NT2/D1 (cell line): ENCODE measurements around the gene SPTLC2.

Experiments used
- DNase-seq: peaks from one replicate; pipeline ENCODE4 v3.0.0-alpha.2; 2011; ENCODE audit warnings: low read depth, low spot score
- H3K27me3 ChIP-seq: 2 replicates; pipeline ENCODE4 v1.6.0; 2011; ENCODE audit warnings: mild to moderate bottlenecking; ENCODE audit not compliant: insufficient read length, insufficient read depth
- H3K36me3 ChIP-seq: 2 replicates; pipeline ENCODE4 v1.6.1; 2011; ENCODE audit warnings: mild to moderate bottlenecking, low read length, mixed read lengths; ENCODE audit not compliant: insufficient read depth, insufficient read length
- H3K4me1 ChIP-seq: 2 replicates; pipeline ENCODE4 v1.5.1; 2011; ENCODE audit not compliant: insufficient read depth, insufficient read length
- H3K4me3 ChIP-seq: 2 replicates; pipeline ENCODE4 v1.5.1; 2011; ENCODE audit warnings: low read depth; ENCODE audit not compliant: insufficient read length
- H3K9ac ChIP-seq: 2 replicates; pipeline ENCODE4 v1.6.0; 2011; ENCODE audit warnings: low read depth; ENCODE audit not compliant: insufficient read length
- H3K9me3 ChIP-seq: 2 replicates; pipeline ENCODE4 v1.5.1; 2011; ENCODE audit warnings: mild to moderate bottlenecking, low read length; ENCODE audit not compliant: insufficient read depth
- SUZ12 ChIP-seq: IDR thresholded peaks from 2 replicates; pipeline ENCODE4 v1.6.1; 2011; ENCODE audit not compliant: insufficient read length, insufficient read depth; ENCODE audit errors: extremely low read depth
- YY1 ChIP-seq: IDR thresholded peaks from 2 replicates; pipeline ENCODE4 v1.6.1; 2011; ENCODE audit not compliant: insufficient read length, insufficient read depth
- ZNF274 ChIP-seq: IDR thresholded peaks from 2 replicates; pipeline ENCODE4 v1.6.1; 2011; ENCODE audit warnings: mild to moderate bottlenecking, low read depth, low read length

SPTLC2 gene

GRCh38 chr14:77649326-77649725, 32.9 kb upstream of the SPTLC2 start:
- DNase-seq, result no peak
- TF ChIP-seq SUZ12, result no peak
- no peak for TF ChIP-seq ZNF274
- TF ChIP-seq YY1, result no peak
- H3K9me3 ChIP-seq, result no peaks in the 10 kb centered on the region

DNA sequence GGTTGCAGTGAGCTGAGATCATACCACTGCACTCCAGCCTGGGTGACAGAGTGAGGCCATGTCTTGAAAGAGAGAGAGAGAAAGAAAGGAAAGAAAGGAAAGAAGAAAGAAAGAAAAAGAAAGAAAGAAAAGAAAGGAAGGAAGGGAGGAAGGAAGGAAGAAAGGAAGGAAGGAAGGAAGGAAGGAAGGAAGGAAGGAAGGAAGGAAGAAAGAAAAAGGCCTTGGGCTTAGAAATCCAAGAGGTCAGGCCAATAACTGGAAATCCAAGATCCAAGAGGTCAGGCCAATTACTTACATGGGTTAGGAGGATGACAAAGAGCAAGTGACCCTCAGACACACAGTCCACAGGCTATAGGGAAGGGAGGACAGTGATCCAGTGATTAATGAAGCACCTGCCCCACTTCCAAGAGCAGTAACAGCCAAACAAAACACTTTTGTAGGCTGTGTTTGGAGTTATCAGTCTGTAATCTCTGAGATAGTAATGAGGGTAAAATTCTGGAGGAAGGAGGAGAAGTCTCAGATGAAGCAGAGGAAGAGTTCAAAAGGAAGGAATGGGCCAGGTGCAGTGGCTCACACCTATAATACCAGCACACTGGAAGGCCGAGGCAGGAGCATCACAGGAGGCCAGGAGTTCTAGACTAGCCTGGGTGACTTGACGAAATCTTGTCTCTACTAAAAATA, 32.2 kb upstream of the SPTLC2 start:
- Histone ChIP-seq H3K4me1 (no peaks in the 10 kb centered on the region), H3K9me3 (no peaks in the 10 kb centered on the region), H3K36me3 (no peaks in the 10 kb centered on the region), H3K9ac (no peak overlapping the region), H3K4me3 (no peak overlapping the region), H3K27me3 (no peaks in the 10 kb centered on the region)
- no peak for DNase-seq
- TF ChIP-seq SUZ12, result no peak
- no peak for TF ChIP-seq ZNF274
- TF ChIP-seq YY1, result no peak

More at GRCh38 chr14:77649326-77649725, 32.9 kb upstream of the SPTLC2 start:
- Histone ChIP-seq H3K4me3 (no peak overlapping the region), H3K36me3 (no peaks in the 10 kb centered on the region), H3K4me1 (no peaks in the 10 kb centered on the region), H3K9ac (no peak overlapping the region), H3K27me3 (no peaks in the 10 kb centered on the region)

- H3K27me3 ChIP-seq, result no peaks in the 10 kb centered on the region
- H3K9ac ChIP-seq, result no peak overlapping the region
- H3K4me3 ChIP-seq, result no peak overlapping the region
- no peaks in the 10 kb centered on the region for H3K4me1 ChIP-seq
- no peaks in the 10 kb centered on the region for H3K36me3 ChIP-seq
- no peak for TF ChIP-seq SUZ12
- TF ChIP-seq YY1, result no peak
- TF ChIP-seq ZNF274, result no peak
- H3K9me3 ChIP-seq, result no peaks in the 10 kb centered on the region
- DNase-seq, result no peak
Measured at GRCh38 chr14:77647853-77648252, 31.4 kb upstream of the SPTLC2 start.

DNA sequence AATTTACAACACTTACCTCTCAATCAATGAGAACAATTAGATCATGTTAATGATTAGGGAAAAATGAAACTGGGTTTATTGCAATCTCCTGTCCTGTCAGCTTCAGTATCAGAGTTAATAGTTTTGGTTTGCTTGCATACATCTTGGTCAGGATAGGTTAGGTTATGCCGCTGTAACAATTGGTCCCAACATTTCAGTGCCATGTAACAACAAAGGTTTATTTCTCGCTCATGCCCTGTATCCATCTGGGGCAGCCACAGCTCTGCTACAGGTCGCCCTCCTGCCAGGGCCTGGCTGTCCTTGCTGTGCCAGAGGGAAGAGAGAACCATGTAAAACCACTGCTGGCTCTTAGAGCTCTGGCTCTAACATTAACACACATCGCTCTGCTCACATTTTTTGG, 30.5 kb upstream of the SPTLC2 start:
- Histone ChIP-seq H3K4me3 (no peak overlapping the region), H3K9ac (no peak overlapping the region), H3K4me1 (no peaks in the 10 kb centered on the region), H3K27me3 (no peaks in the 10 kb centered on the region), H3K36me3 (no peaks in the 10 kb centered on the region), H3K9me3 (no peaks in the 10 kb centered on the region)
- DNase-seq, result no peak
- TF ChIP-seq ZNF274 (no peak), SUZ12 (no peak), YY1 (no peak)

DNA sequence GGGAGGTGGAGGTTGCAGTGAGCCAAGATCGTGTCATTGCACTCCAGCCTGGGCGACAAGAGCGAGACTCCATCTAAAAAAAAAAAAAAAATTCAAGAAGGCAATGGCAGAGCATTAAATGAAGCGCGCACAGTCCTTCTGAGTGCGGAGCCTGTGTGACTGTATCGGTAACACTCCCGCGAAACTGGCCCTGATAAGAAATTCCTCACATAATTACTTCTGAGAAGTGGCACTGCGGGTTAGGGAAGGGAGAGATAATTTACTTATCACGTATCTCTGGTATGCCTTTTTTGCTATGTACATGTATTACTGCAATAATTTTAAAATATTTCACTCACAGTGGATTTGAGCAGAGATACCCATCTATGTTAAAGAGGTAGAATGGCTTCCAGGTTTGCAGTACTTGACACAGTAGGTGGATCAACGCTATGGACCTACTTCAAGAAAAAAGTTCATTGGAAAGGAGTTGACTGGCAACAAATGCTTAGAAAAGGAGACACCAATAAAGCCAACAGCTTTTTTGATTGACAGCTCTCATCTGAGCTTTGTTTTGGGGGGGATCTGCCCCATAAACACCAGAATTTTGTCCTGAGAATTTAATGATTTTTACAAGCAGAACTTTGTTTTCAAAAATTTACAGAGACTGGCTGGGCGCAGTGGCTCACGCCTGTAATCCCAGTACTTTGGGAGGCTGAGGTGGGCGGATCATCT, 29.2 kb upstream of the SPTLC2 start:
- Histone ChIP-seq H3K36me3 (no peaks in the 10 kb centered on the region), H3K4me1 (no peaks in the 10 kb centered on the region), H3K4me3 (no peak overlapping the region), H3K9ac (no peak overlapping the region), H3K9me3 (no peaks in the 10 kb centered on the region), H3K27me3 (no peaks in the 10 kb centered on the region)
- TF ChIP-seq SUZ12, result no peak
- no peak for TF ChIP-seq YY1
- no peak for TF ChIP-seq ZNF274
- DNase-seq, result no peak

- Histone ChIP-seq H3K27me3 (no peaks in the 10 kb centered on the region), H3K36me3 (no peaks in the 10 kb centered on the region), H3K9ac (no peak overlapping the region), H3K4me1 (no peaks in the 10 kb centered on the region), H3K9me3 (no peaks in the 10 kb centered on the region), H3K4me3 (no peak overlapping the region)
- no peak for DNase-seq
- TF ChIP-seq ZNF274 (no peak), SUZ12 (no peak), YY1 (no peak)
Measured at GRCh38 chr14:77642407-77642806, 26.0 kb upstream of the SPTLC2 start.

DNA sequence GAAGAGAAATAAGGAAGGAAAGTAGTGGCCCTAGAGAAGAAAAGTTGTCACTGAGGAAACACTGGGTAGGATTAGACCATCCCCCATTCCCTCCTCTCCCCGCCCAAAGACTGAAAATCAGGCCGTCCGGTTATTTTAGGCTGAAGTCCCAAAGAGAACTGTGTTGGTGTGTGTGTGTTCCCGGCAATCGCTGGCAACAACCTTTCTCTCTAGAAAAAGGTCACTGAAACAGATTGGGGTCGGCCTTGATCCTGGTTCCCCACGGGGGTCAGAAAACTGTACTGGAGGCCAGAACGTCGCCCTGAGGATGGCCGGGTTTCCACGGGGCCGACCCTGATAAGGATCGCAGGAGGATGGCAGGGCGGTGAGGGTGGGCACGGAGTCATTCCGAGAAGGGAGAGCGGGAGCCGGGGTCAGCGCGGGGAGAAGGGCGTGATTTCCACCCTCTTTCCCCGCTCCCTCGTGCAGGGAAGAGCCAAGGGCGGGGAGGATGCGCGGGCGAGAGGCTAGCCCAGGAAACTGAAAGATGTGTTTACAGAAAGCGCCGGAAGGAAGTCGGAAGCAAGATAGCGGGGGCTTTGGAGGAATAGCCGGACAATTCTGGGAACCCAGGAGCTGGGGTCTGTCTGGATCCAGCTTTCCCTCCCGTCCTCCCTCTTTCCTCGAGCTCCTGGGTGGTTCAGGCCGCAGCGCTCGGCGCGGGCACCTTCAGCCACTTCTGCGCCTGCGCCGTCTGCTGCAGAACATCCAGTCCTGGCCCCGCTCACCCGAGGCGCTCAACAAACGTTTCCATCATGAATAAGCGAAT, 25.3 kb upstream of the SPTLC2 start:
- Histone ChIP-seq H3K4me3 (no peak overlapping the region), H3K36me3 (no peaks in the 10 kb centered on the region), H3K9ac (no peak overlapping the region), H3K9me3 (no peaks in the 10 kb centered on the region), H3K27me3 (no peaks in the 10 kb centered on the region), H3K4me1 (no peaks in the 10 kb centered on the region)
- no peak for DNase-seq
- TF ChIP-seq ZNF274 (no peak), SUZ12 (no peak), YY1 (no peak)
